Astrocyte (in vitro differentiated cells and primary cell): ENCODE measurements around the gene SFXN3. TPM values are rescaled to one million over a fixed set of nuclear protein-coding genes. Genes with fewer than 3 reads are reported as not detected.

Experiments
- DNase-seq: peaks from one replicate; pipeline ENCODE4 v3.0.0-alpha.2; 2010; ENCODE audit warnings: low read depth
- FAIRE-seq: peaks from 2 replicates; lab custom pipeline; 2011; peaks lifted over from hg19 to GRCh38; lab: Jason Lieb, UNC
- H2AFZ ChIP-seq: 2 replicates; pipeline ENCODE4 v1.6.0; 2012; ENCODE audit warnings: low read depth, low read length, inconsistent platforms
- H3K27ac ChIP-seq: 2 replicates; pipeline ENCODE4 v1.5.1; 2011; ENCODE audit warnings: low read depth, low read length, inconsistent platforms
- H3K27me3 ChIP-seq: 2 replicates; pipeline ENCODE4 v1.6.0; 2011; ENCODE audit warnings: low read length, inconsistent platforms; ENCODE audit not compliant: insufficient read depth
- H3K36me3 ChIP-seq: 2 replicates; pipeline ENCODE4 v1.5.1; 2011; ENCODE audit warnings: low read length, inconsistent platforms; ENCODE audit not compliant: insufficient read depth
- H3K4me1 ChIP-seq: 2 replicates; pipeline ENCODE4 v1.5.1; 2011; ENCODE audit warnings: low read length, inconsistent platforms; ENCODE audit not compliant: insufficient read depth
- H3K4me2 ChIP-seq: 2 replicates; pipeline ENCODE4 v1.6.0; 2012; ENCODE audit warnings: low read length, inconsistent platforms
- H3K4me3 ChIP-seq: 2 replicates; pipeline ENCODE4 v1.5.1; 2011; ENCODE audit warnings: low read depth, mild to moderate bottlenecking, low read length, inconsistent platforms; ENCODE audit not compliant: insufficient read depth
- H3K79me2 ChIP-seq: 2 replicates; pipeline ENCODE4 v1.6.0; 2012; ENCODE audit warnings: mild to moderate bottlenecking, low read length, inconsistent platforms; ENCODE audit not compliant: insufficient read depth
- H3K9ac ChIP-seq: 2 replicates; pipeline ENCODE4 v1.6.0; 2012; ENCODE audit warnings: mild to moderate bottlenecking, low read length, inconsistent platforms
- H3K9me3 ChIP-seq: 2 replicates; pipeline ENCODE4 v1.5.1; 2012; ENCODE audit warnings: low read depth, mild to moderate bottlenecking, low read length, inconsistent platforms; ENCODE audit not compliant: insufficient read depth
- H4K20me1 ChIP-seq: 2 replicates; pipeline ENCODE4 v1.6.0; 2012; ENCODE audit warnings: low read length, inconsistent platforms; ENCODE audit not compliant: insufficient read depth
- H3K27ac Mint-ChIP-seq: one replicate; pipeline ENCODE4 v1.8.0; 2021; ENCODE audit warnings: mild to moderate bottlenecking, mixed read lengths; ENCODE audit not compliant: unreplicated experiment
- H3K27me3 Mint-ChIP-seq: one replicate; pipeline ENCODE4 v1.8.0; 2021; ENCODE audit warnings: low read depth, mixed read lengths; ENCODE audit not compliant: unreplicated experiment
- H3K36me3 Mint-ChIP-seq: one replicate; pipeline ENCODE4 v1.8.0; 2021; ENCODE audit warnings: low read depth, mixed read lengths; ENCODE audit not compliant: unreplicated experiment
- H3K4me1 Mint-ChIP-seq: one replicate; pipeline ENCODE4 v1.8.0; 2021; ENCODE audit warnings: low read depth, mixed read lengths; ENCODE audit not compliant: unreplicated experiment
- H3K4me3 Mint-ChIP-seq: one replicate; pipeline ENCODE4 v1.8.0; 2021; ENCODE audit warnings: mild to moderate bottlenecking, moderate library complexity, mixed read lengths; ENCODE audit not compliant: unreplicated experiment
- H3K9me3 Mint-ChIP-seq: one replicate; pipeline ENCODE4 v1.8.0; 2021; ENCODE audit warnings: mild to moderate bottlenecking, mixed read lengths; ENCODE audit not compliant: unreplicated experiment
- EZH2 ChIP-seq: IDR thresholded peaks from 2 replicates; pipeline ENCODE4 v1.6.1; 2012; ENCODE audit warnings: mild to moderate bottlenecking, low read length, inconsistent platforms; ENCODE audit not compliant: insufficient read depth
- total RNA-seq: library from RNA; stranded (reverse); gene quantifications from 2 replicates; pipeline ENCODE4 v1.2.1, GENCODE V29; 2021
- TF ChIP-seq, protein P1 (sequence below): IDR thresholded peaks from 2 replicates; pipeline ENCODE4 v1.5.1; 2011; ENCODE audit warnings: low read depth, mild to moderate bottlenecking, inconsistent platforms, low read length, moderate library complexity; ENCODE audit not compliant: insufficient read depth

SFXN3 gene
- total RNA-seq, 1 donor from 2014 or later, result 68.3 TPM

DNA sequence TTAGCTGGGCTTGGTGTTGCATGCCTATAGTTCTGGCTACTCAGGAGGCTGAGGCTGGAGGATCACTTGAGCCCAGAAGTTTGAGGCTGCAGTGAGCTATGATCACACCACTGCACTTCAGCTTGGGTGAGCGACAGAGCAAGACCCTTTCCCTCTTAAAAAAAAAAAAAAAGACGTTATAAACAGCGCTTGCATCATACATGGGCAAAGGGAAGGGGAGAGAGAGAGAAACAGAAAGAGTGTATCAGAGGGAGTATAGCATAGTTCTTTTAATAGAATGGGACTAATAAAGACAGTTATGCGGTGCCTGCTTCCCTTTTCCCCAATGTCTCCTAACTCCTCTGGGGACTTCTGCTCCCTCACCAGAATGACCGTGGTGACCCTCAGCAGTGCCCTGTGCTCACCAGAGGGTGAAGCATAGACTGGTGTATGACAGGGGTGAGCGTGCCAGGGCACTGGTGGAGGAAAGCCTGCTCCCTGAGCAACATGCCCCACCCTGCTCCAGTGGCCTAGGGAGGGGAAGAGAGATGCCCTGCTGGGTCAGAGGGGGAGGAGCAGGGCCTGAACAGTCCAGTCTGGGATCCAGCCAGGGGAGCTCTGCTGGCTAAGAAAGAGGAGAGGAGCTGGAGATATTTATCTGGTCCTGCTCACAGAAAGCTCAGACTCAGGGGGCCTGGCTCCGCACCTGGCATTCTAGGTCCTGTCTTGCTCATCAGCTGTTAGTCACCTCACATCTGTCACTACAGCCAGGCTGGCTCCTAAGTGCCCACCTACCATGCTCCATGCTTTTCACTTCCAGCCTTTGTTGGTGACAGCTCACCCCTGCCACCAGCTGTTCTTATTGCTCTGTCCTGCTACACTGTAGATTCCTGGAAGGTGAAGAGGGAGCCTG, 2.3 kb upstream of the SFXN3 start:
- DNase-seq (no peak), FAIRE-seq (no peak)
- H3K27ac ChIP-seq, result no peak overlapping the region
- no peaks in the 10 kb centered on the region for H3K27me3 ChIP-seq
- Mint-ChIP-seq H3K36me3 (no peaks in the 10 kb centered on the region), H3K9me3 (no peaks in the 10 kb centered on the region), H3K27ac (no peak overlapping the region), H3K4me1 (peaks cover 12% of the 10 kb centered on the region), H3K27me3 (peaks cover 3% of the 10 kb centered on the region), H3K4me3 (no peak overlapping the region)
- no peak overlapping the region for H2AFZ ChIP-seq
- H3K9ac ChIP-seq, result no peak overlapping the region
- no peak overlapping the region for H3K4me3 ChIP-seq
- no peaks in the 10 kb centered on the region for H3K36me3 ChIP-seq
- H3K9me3 ChIP-seq, result no peaks in the 10 kb centered on the region
- no peak overlapping the region for H3K4me2 ChIP-seq
- H3K4me1 ChIP-seq, result peaks cover 25% of the 10 kb centered on the region
- TF ChIP-seq, protein P1, sequence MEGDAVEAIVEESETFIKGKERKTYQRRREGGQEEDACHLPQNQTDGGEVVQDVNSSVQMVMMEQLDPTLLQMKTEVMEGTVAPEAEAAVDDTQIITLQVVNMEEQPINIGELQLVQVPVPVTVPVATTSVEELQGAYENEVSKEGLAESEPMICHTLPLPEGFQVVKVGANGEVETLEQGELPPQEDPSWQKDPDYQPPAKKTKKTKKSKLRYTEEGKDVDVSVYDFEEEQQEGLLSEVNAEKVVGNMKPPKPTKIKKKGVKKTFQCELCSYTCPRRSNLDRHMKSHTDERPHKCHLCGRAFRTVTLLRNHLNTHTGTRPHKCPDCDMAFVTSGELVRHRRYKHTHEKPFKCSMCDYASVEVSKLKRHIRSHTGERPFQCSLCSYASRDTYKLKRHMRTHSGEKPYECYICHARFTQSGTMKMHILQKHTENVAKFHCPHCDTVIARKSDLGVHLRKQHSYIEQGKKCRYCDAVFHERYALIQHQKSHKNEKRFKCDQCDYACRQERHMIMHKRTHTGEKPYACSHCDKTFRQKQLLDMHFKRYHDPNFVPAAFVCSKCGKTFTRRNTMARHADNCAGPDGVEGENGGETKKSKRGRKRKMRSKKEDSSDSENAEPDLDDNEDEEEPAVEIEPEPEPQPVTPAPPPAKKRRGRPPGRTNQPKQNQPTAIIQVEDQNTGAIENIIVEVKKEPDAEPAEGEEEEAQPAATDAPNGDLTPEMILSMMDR, result no peak
- TF ChIP-seq EZH2, result no peak
- peaks cover 9% of the 10 kb centered on the region for H4K20me1 ChIP-seq
- H3K79me2 ChIP-seq, result peaks cover 9% of the 10 kb centered on the region

DNA sequence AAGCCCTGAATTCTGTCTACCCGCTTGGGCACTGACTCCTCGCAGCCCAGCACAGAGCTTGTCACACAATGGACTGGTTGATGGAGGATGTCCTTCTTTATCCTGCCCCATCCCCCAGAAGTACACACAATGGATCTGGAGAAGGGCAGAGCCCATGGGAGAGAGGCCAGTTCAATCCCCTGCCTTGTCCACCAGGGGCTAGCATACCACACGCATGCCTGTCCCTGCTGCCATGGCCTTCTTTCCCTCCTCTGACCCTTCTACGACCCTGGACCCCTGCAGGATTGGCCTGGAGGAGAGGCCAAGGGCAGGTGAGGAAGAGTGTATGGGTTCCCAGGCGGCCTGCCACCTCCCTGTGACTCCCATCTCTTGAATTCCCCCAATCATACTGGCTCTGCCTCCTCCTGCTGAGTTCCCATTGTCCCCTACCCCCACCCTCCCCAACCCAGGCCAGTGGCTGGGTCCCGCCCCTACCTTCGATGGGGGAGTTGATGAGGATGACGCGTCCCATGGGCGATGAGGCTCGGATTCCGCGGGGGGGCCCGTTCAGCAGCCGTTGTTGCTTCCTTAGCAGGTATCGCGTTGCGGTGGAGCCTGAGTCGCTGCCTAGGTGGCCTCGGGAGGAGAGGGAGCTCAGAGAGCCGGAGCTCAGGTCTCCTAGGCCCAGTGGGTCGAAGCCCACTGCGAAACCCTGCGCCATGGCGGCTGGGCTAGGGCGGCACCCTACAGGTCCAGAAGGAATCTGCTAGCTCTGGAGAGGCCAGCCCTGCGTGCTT, 1.3 kb upstream of the SFXN3 start:
- H3K4me2 ChIP-seq, result no peak overlapping the region
- H4K20me1 ChIP-seq, result peaks cover 19% of the 10 kb centered on the region
- peaks cover 25% of the 10 kb centered on the region for H3K4me1 ChIP-seq
- H2AFZ ChIP-seq, result no peak overlapping the region
- H3K27ac Mint-ChIP-seq, result no peak overlapping the region
- peaks cover 2% of the 10 kb centered on the region for H3K27me3 Mint-ChIP-seq
- H3K79me2 ChIP-seq, result peaks cover 19% of the 10 kb centered on the region
- TF ChIP-seq, protein P1, result no peak
- TF ChIP-seq EZH2, result no peak
- no peaks in the 10 kb centered on the region for H3K9me3 Mint-ChIP-seq
- H3K9ac ChIP-seq, result no peak overlapping the region
- peaks cover 16% of the 10 kb centered on the region for H3K4me1 Mint-ChIP-seq
- no peaks in the 10 kb centered on the region for H3K36me3 ChIP-seq
- peaks cover 2% of the 10 kb centered on the region for H3K36me3 Mint-ChIP-seq
- H3K27me3 ChIP-seq, result no peaks in the 10 kb centered on the region
- H3K4me3 ChIP-seq, result no peak overlapping the region
- H3K9me3 ChIP-seq, result no peaks in the 10 kb centered on the region
- FAIRE-seq (no peak), DNase-seq (no peak)
- peak overlapping the region; percentile 43 for H3K4me3 Mint-ChIP-seq
- H3K27ac ChIP-seq, result no peak overlapping the region
